T1000 (cell line): ENCODE data around the gene ERP27.

Experiments
- DNase-seq: peaks from one replicate; lab custom pipeline; 2025; ENCODE audit warnings: mixed read lengths; lab: John Stamatoyannopoulos, UW

ERP27 gene

DNA sequence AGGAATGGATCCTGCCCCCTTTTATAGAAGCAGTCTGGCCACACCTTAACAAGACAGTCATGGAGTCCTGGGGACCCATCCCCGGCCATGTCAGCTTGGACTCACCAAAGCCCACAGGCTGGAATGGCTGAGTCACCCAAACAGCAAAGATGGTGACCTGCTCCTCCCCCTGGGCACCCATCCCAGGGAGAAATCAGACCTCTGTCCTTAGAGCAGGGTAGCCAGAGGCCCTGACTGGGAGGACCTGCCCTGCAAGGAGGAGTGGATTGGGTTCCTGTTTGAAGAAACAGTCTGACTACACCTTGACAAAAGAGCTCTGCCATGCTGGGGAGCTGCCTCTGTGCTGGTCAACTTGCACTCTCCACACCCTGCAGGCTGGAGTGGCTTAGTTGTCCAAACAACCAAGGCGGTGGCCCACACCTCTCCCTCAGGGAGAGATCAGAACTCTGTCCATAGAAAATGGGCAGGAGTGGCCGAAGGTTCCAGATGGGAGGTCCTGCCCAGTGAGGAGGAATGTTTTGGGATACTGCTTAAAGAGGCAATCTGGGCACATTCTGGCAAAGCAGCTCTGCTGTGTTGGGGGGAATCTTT is 69.3 kb downstream of the ERP27 start:
- no peak for DNase-seq
